ENCODE data around the gene LAMC3.

Gene LAMC3

DNA sequence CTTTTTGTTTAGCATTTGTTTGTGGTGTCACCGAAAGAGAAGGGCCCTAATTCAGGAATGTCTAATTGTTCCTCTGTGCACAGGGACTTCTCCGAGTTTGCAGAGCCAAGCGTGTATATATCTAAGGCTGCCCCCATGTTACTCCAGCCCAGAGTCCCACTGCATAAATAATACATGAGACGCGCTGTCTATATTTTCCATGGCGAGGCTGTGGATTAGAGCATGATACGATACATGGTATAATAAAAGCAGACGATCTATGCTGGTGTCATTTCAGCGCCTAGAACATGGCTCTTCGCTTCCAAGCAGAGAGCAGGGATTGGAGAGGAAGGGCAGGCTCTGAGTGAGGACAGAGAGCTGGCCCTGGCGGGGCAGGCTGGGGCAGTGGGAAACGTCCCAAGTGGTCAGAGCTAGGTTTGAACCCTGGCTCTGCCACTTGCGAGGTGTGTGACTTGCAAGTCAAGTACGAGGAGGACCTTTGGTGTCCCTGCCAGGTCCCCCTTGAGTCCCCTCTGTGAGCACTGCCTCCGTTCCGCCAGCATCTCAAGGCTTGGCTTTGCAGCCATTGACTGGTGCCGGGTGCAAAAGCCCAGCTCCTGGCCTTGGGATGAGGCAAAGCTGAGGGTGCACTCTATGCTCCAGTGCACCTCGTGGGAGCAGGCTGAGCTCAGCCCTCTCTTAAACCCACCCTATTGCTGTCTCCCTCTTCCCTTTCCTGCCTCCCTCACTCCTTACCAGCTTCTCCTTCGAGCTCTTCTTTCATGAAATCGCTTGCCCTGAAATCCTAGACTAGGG is 29.2 kb upstream of the LAMC3 start:
- no peak for DNase-seq (ENCODE audit: low read depth)

GRCh38 chr9:130980526-130980925 is 28.4 kb upstream of the LAMC3 start:
- no peak for DNase-seq (ENCODE audit: low read depth)

GRCh38 chr9:130981002-130981755 is 27.8 kb upstream of the LAMC3 start:
- no peak for DNase-seq (ENCODE audit: low read depth)

DNA sequence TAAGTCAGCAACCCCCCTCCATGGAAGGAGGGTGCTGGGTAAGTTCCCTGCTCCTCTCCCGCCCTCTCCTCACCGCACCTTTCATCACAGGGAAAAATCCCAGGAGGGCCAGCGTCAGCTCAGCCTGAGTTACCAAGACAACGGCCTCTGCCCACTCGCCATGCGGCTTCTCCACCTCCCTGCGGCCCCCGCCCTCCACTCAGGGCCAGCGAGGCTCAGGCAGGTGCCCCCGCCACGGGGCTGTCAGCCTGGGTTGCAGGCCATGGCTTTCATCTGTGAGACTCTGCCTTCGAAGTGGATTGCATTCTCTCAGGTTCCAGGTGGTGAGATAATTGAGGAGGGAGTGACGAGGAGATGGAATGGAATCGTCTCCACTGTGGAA is 27.2 kb upstream of the LAMC3 start:
- no peak for DNase-seq (ENCODE audit: low read depth)

DNA sequence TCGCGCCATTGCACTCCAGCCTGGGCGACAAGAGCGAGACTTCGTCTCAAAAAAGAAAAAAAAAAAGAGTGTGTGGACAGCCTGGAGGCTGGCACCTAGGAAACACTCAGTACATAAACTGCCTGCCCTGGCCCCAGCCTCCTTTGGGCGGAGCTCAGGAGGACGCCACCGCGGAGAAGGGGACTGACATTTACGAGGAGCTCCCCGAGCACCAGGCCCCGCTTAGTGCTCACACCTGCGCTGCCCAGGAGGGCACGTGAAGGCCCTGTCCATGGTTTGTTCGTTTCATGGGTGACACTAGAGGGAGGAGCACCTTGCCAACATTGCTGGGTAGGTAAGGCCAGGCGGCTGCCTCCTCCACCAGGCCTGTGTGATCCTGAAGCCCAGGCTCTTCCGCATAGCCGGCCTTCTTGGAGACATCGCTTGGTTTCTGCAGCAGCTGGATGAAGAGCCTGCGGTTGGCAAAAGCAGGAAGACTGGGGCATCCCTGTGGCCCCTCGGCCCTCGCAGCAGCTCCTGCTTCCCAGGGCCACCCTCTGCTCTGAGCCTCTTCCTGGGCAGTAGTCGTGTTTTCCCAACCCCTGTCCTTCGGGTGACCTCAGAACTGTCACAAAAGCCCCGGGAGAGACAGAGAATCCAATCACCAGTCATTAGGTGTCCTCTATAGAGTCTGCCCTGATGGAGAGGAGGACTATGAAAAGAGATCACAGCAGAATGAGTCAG is 26.2 kb upstream of the LAMC3 start:
- DNase-seq (ENCODE audit: low read depth): no peak

DNA sequence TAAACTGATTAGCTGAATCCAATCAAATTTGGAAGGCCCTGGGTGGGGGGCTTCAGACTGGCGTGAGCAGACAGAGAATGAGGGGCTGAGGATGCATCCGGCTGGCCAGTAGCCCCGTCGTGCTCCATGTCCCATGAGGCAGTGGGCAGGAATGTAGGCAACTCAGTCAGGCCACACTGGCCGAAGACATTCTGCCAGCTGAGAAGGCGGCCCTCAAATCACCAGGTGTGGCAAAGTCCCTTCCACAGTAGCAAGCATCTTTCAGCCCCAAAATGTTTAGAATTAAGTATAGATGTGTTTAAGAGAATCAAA is 25.7 kb upstream of the LAMC3 start:
- no peak for DNase-seq (ENCODE audit: low read depth)

GRCh38 chr9:130983970-130984369 is 25.0 kb upstream of the LAMC3 start:
- no peak for DNase-seq (ENCODE audit: low read depth)

- no peak for DNase-seq (ENCODE audit: low read depth)
Observed at GRCh38 chr9:130984521-130984920, 24.5 kb upstream of the LAMC3 start.

GRCh38 chr9:130985029-130985428 is 23.9 kb upstream of the LAMC3 start:
- DNase-seq (ENCODE audit: low read depth): no peak

DNA sequence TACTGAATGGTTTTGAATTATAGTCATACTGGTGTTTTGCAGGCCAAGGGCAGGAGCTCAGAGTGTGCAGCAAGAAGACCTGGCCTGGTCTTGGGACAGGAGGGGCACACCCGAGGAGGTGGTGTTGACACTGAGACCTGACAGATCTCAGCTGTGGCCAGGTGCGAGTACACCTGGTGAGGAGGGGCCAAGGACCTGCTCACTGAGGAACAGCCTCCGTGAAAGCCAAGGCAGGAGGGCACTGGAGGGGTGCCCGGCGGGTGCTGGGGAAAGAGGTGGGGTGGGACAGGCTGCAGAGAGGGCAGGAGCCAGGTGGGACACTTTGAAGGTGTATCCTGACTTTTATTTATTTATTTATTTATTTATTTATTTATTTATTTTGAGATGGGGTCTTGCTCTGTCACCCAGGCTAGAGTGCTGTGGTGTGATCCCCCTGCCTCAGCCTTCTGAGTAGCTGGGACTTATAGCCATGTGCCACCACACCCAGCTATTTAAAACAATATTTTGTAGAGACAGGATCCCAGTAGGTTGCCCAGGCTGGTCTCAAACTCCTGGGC is 23.3 kb upstream of the LAMC3 start:
- DNase-seq (ENCODE audit: low read depth): no peak

DNA sequence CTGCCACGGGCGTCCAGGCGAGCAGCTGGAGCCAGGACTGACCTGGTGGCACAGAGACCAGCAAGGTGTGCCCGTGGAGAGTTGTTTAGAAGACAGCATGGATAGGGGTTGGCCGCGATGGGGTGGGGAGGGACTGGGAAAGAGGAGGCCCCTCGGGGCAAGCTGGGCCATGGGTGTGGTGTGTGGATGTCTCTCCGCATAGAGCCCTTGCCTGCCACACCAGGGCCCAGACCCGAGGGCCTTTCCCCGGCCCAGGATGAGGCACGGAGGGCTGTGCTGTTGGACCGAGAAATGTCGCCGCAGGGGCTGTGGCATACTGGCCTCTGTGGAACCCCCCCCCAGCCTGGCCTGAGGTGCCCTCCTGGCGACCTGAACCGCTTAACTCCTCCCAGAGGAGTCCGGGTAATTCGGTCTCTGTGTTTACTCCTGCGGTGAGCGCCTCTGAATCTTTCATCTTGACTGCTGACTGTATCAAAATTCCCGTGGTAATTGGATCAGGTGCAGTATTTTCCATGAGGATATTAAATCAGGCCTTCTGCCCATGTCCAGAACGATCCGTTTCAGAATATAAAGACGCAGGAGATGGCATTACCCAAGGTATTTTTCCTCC is 22.5 kb upstream of the LAMC3 start:
- DNase-seq (ENCODE audit: low read depth): no peak

DNA sequence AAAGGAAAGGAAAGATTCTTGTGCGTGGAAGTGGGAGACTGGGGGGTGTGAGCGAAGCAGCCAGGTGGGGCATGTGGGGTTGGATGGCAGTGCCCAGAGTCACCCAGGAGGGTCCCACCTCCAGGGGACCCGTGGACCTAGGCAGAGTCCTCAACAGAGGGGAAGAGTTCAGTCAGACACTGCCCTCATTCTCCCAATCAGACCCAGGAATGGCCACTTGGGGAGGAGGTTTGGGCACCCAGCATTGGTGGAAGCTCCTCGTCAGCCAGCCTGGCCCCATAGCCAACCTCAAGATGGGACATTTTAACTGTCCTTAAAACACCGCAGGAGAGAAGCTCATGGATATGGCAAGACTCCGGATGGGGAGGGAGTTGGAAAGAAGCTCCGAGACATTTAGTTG is 21.9 kb upstream of the LAMC3 start:
- DNase-seq (ENCODE audit: low read depth): no peak

GRCh38 chr9:130987738-130988399 is 21.1 kb upstream of the LAMC3 start:
- no peak for DNase-seq (ENCODE audit: low read depth)

- no peak for DNase-seq (ENCODE audit: low read depth)
Observed at GRCh38 chr9:130988400-130988747, 20.6 kb upstream of the LAMC3 start.

DNA sequence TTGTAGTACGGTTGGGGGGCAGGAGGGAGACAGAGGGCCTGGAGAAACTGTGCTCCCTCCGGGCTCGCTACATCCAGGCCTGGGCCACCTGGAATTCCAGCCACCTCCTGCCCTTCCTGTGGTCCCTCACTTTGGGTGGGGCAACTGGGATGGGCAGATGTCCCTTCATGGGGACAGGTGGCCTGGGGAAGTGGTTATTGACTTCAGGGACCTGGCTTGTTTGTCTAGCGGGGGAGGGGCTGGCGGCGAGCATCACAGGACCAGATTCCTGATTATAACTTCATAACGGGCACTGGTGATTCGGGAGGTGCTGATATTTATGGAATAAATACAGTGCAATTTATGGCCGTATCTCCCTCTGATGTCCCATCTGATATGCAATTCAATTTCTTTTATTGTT is 20.1 kb upstream of the LAMC3 start:
- DNase-seq (ENCODE audit: low read depth): no peak

- no peak for DNase-seq (ENCODE audit: low read depth)
Observed at GRCh38 chr9:130989391-130989790, 19.6 kb upstream of the LAMC3 start.

DNA sequence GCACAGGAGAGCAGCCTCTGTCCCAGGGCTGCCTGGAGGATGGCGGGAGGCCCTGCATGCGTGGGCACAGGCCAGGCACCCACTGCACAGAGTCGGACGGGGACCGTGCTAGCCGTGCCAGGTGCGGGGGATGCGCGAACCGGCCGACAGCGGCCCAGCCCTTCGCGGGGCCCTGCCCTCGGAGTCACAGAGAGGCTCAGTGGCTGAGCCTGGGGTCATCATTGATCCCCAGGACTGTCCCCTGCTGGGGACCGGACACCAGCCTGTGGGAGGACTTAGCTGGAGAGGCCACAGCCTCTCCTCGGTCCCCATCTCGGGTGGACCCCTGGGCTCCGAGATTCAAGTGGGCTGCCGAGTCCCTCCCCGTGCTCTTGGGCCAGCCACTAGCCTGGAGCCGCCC is 19.1 kb upstream of the LAMC3 start:
- no peak for DNase-seq (ENCODE audit: low read depth)

DNA sequence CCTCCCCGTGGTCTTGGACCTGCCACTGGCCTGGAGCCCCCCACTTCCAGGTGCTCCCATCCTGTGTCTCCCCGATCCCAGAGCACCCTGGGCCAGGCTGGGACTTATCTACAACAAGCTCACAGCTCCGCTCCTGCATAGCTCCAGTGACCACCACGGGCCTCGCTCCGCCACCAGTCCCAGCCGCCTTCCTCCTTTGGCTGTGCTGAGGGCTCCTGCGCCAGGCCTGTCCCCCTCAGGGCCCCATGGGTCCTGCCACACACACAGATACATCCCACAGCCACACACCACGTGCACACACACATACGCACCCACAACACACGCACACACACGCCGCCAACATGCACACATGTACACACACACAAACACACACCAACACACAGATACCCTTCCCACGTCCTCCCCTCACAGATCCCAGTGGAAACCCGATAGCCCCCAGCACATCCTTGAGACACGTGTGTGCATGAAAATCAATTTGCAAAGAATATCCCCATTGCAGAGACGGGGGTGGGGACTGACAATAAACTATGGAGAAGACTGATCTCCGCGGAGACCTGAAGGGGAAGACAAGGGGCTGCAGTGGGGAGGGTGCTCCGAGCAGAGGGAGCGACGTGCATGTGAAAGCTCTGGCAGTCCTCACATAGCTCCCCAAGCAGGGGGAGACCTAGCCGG is 18.5 kb upstream of the LAMC3 start:
- DNase-seq (ENCODE audit: low read depth): no peak

DNA sequence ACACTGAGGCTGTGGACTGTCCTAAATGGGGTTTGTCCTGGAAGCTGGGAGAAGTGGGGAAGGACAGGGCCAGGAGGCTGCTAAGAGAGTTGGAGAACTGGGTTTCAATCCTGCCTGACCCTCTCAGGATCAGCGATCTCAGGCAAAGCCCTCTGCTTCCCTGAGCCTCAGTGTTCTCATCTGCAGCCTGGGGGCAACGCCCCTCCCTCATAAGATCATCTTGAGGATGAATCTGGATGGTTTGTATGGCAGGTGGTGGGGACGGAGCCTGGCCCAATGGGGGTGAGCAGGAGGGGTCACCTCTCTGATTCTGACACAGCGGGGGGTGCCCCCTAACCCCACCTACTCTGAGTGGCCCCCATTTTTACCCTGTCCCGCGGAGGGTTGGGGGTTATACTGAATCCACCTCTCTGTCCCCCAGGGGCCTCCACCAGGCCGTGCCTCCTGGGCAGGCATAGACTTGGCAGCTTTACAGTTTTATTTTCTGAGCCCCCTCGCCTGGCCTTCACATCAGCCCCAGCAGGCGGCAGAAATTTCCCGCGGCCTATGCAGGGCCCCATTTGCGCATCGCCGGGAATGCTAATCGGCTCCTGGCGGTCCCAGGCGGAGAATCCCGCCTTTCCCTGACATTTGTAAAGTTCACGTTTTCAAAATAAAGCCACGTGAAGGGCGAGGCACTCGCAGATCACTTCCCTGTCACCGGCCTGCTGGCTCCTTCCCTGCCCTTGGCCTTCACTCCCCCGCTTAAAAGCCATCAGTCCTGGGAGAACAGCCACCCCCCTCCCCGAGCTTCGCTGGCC is 17.8 kb upstream of the LAMC3 start:
- DNase-seq (ENCODE audit: low read depth): no peak

All from stimulated activated CD8-positive, alpha-beta memory T cell treated with anti-CD3 and anti-CD28 coated beads, Interleukin-12 subunit alpha, Interleukin-12 subunit beta, amount 100 ng/mL, for 4 hours (primary cell).